OCI-LY7 (cell line): ENCODE results near the gene BTN1A1. TPM values are rescaled to one million over a fixed set of nuclear protein-coding genes. Genes with fewer than 3 reads are reported as not detected.

Experiments used
- BruUV-seq: library from RNA; stranded (reverse); fragments of 400-500 nt; replicated peaks from 2 replicates; lab custom pipeline; 2021; lab: Mats Ljungman, UMichigan
- CTCF ChIA-PET: fragments of 300-600 bp; sonication (Branson Sonifier 250); formaldehyde crosslinking; loops from one replicate; lab custom pipeline; 2022; ENCODE audit warnings: antibody characterized with exemption; ENCODE audit not compliant: unreplicated experiment; lab: Charles Lee
- POLR2A ChIA-PET: fragments of 300-600 bp; sonication (Branson Sonifier 250); formaldehyde crosslinking; loops from one replicate; lab custom pipeline; 2022; ENCODE audit warnings: antibody characterized with exemption; lab: Charles Lee
- DNase-seq: peaks from one replicate; pipeline ENCODE4 v3.0.0-alpha.2; 2015; ENCODE audit warnings: low spot score
- H2AFZ ChIP-seq: fragments of 200-600 bp; sonication (generic), shearing (Covaris generic); 2 replicates; pipeline ENCODE4 v1.6.1; 2014; ENCODE audit warnings: mild to moderate bottlenecking, antibody characterized with exemption, low read length, moderate library complexity
- H3K27ac ChIP-seq: fragments of 200-600 bp; sonication (generic); 2 replicates; pipeline ENCODE4 v1.5.1; 2014; ENCODE audit warnings: mixed run types, low read depth, mild to moderate bottlenecking, moderate library complexity, low read length, inconsistent platforms; ENCODE audit not compliant: poor library complexity, severe bottlenecking
- H3K36me3 ChIP-seq: fragments of 200-600 bp; sonication (generic); 2 replicates; pipeline ENCODE4 v1.6.1; 2014; ENCODE audit warnings: mild to moderate bottlenecking, antibody characterized with exemption, low read length, moderate library complexity, mixed read lengths; ENCODE audit not compliant: insufficient read depth
- H3K4me1 ChIP-seq: fragments of 200-600 bp; sonication (generic); 2 replicates; pipeline ENCODE4 v1.5.1; 2014; ENCODE audit warnings: mild to moderate bottlenecking, low read length; ENCODE audit not compliant: insufficient read depth, poor library complexity, severe bottlenecking
- H3K4me2 ChIP-seq: fragments of 200-600 bp; sonication (generic); 2 replicates; pipeline ENCODE4 v1.6.1; 2014; ENCODE audit warnings: mild to moderate bottlenecking, low read length
- H3K4me3 ChIP-seq: fragments of 200-600 bp; sonication (generic); 2 replicates; pipeline ENCODE4 v1.5.1; 2014; ENCODE audit warnings: mild to moderate bottlenecking, low read depth, low read length; ENCODE audit not compliant: poor library complexity, severe bottlenecking
- H3K79me2 ChIP-seq: fragments of 200-600 bp; sonication (generic); 2 replicates; pipeline ENCODE4 v1.6.1; 2016; ENCODE audit warnings: low read depth, mild to moderate bottlenecking, low read length, moderate library complexity, mixed read lengths; ENCODE audit not compliant: insufficient read depth
- H3K9me2 ChIP-seq: fragments of 200-600 bp; sonication (generic); 2 replicates; pipeline ENCODE4 v1.6.1; 2016; ENCODE audit warnings: mild to moderate bottlenecking, low read length, mixed read lengths; ENCODE audit not compliant: insufficient read depth
- H3K9me3 ChIP-seq: fragments of 200-600 bp; sonication (generic); 2 replicates; pipeline ENCODE4 v1.6.1; 2014; ENCODE audit warnings: mild to moderate bottlenecking, mixed run types, low read length, mixed read lengths
- H4K20me1 ChIP-seq: fragments of 200-600 bp; sonication (generic); 2 replicates; pipeline ENCODE4 v1.6.1; 2014; ENCODE audit warnings: mild to moderate bottlenecking, antibody characterized with exemption, low read length, moderate library complexity, mixed read lengths; ENCODE audit not compliant: insufficient read depth
- EZH2phosphoT487 ChIP-seq: fragments of 200-600 bp; sonication (generic); IDR thresholded peaks from 2 replicates; pipeline ENCODE4 v1.6.1; 2018; ENCODE audit warnings: low read depth, borderline replicate concordance, mild to moderate bottlenecking, mixed run types, antibody characterized with exemption, low read length, moderate library complexity, mixed read lengths
- intact Hi-C: fragments of 100-400 bp; cut with micrococcal nuclease; formaldehyde crosslinking; loops from one replicate; pipeline ENCODE4 v1.10.0; 2022; ENCODE audit not compliant: unreplicated experiment
- total RNA-seq, 2 experiments: library from RNA; depleted of rRNA in 1 of 2; stranded (reverse); fragments of >200 nt in 1 of 2; shearing (Covaris generic) in 1 of 2; gene quantifications; 2 replicates each; pipeline ENCODE4 v1.2.3, GENCODE V29; 2014 to 2022
- TF ChIP-seq, protein P1 (sequence below): fragments of 200-600 bp; sonication (generic); conservative IDR thresholded peaks from 2 replicates; pipeline ENCODE4 v1.5.1; 2014; ENCODE audit warnings: mild to moderate bottlenecking, antibody characterized with exemption, low read length, moderate library complexity, mixed read lengths

The BTN1A1 gene
- total RNA-seq, 2 experiments from 2014 or later = 0.25 to 1.0 TPM

DNA sequence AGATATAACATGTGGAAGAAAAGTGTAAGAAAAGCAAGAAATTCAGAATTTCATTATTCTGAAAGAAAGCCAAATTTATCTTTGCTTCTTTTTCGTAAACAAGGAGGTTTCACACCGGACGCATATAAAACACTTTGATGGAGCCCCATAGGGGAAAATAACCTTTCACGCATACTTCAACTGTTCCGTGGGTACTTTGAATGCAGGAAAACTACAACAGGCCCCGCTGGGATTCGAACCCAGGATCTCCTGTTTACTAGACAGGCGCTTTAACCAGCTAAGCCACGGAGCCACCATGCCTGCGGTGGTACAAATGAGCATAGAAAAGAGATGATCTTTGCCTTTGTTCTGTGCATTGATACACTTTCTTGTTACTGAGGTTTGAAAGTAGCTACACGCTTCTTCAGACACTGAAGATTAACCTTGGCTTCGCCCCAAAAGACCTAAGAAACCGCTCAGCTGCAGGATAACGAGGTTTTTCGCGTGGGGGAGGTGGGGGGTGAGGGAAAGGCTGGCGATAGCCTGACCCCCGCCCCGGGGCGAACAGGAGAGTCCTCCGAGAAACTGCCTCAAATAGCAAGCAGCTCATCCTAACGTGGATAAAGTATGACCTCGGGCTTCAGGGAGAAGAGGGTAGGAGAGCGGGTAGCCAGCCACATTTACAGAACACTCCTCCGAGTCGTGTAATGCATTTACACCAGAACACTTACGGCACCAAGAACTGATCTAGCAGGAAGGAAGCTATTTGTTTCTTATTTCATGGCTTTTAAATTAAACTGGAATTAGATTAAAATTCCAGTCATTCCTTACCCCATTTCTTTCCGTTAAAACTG lies 32.8 kb downstream of the BTN1A1 start:
- Histone ChIP-seq H3K9me3 (no peaks in the 10 kb centered on the region), H3K4me2 (peak overlapping the region; percentile 80), H4K20me1 (no peaks in the 10 kb centered on the region), H3K27ac (peak overlapping the region; percentile 93), H3K79me2 (no peaks in the 10 kb centered on the region), H3K9me2 (no peaks in the 10 kb centered on the region), H3K36me3 (no peaks in the 10 kb centered on the region), H3K4me3 (peak overlapping the region; percentile 69), H3K4me1 (peaks cover 47% of the 10 kb centered on the region), H2AFZ (peak overlapping the region; percentile 93)
- intact Hi-C loops = loop anchor here (1.0 to 2.0 kb wide), 3 partner anchors 12 to 58 kb away; no protein-coding TSS in a partner anchor
- ChIA-PET POLR2A (interaction anchor here (0.6 to 3.0 kb wide), 23 partner anchors 9 to 1170 kb away, joined by 3 to 25 read pairs (median 4); partner anchors contain the start of genes BTN1A1 and BTN2A2), CTCF (interaction anchor here (0.5 to 0.8 kb wide), 2 partner anchors 10 to 365 kb away, joined by 3 to 6 read pairs; no protein-coding TSS in a partner anchor)
- peak; percentile 90 for DNase-seq
- BruUV-seq = no TSS peak
- TF ChIP-seq EZH2phosphoT487 = no peak
- TF ChIP-seq, protein P1, sequence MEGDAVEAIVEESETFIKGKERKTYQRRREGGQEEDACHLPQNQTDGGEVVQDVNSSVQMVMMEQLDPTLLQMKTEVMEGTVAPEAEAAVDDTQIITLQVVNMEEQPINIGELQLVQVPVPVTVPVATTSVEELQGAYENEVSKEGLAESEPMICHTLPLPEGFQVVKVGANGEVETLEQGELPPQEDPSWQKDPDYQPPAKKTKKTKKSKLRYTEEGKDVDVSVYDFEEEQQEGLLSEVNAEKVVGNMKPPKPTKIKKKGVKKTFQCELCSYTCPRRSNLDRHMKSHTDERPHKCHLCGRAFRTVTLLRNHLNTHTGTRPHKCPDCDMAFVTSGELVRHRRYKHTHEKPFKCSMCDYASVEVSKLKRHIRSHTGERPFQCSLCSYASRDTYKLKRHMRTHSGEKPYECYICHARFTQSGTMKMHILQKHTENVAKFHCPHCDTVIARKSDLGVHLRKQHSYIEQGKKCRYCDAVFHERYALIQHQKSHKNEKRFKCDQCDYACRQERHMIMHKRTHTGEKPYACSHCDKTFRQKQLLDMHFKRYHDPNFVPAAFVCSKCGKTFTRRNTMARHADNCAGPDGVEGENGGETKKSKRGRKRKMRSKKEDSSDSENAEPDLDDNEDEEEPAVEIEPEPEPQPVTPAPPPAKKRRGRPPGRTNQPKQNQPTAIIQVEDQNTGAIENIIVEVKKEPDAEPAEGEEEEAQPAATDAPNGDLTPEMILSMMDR = no peak

DNA sequence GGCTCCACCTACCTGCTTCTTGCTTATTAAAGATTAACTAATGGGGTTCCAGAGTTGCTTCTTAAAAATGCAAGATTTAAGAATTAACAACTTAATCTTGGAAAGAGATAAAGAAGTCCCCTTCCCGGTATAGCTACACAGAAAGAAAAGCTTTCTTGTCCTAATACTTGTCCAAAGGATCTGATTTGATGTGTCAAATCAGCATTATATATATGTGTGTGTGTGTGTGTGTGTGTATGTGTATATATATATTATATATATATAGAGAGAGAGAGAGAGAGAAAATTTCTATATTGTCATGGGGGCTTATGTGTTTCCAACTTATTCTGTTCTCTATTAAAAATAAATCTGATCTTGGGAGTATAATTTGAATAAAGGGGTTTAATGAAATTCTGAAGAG lies 33.4 kb downstream of the BTN1A1 start:
- Histone ChIP-seq H3K4me2 (peak overlapping the region; percentile 80), H3K79me2 (peaks cover 3% of the 10 kb centered on the region), H3K27ac (peak overlapping the region; percentile 93), H3K9me3 (no peaks in the 10 kb centered on the region), H3K36me3 (peaks cover 3% of the 10 kb centered on the region; the same call in 1 of the 2 replicates), H3K9me2 (no peaks in the 10 kb centered on the region), H2AFZ (peak overlapping the region; percentile 93), H4K20me1 (no peaks in the 10 kb centered on the region), H3K4me3 (peak overlapping the region; percentile 69), H3K4me1 (peaks cover 47% of the 10 kb centered on the region)
- BruUV-seq = no TSS peak
- intact Hi-C loops = loop anchor here (2.0 kb wide), 1 partner anchor 59 kb away; no protein-coding TSS in a partner anchor
- POLR2A ChIA-PET = interaction anchor here (0.8 to 3.0 kb wide), 17 partner anchors 9 to 263 kb away, joined by 3 to 25 read pairs (median 4); partner anchors contain the start of gene BTN1A1
- no peak for TF ChIP-seq EZH2phosphoT487
- TF ChIP-seq, protein P1 = no peak
- CTCF ChIA-PET = interaction anchor here (0.5 to 0.8 kb wide), 2 partner anchors 11 to 366 kb away, joined by 3 to 6 read pairs; no protein-coding TSS in a partner anchor
- DNase-seq = no peak
